A673 (cell line): ENCODE measurements around the gene SLX4IP. TPM values are rescaled to one million over a fixed set of nuclear protein-coding genes. Genes with fewer than 3 reads are reported as not detected.

ENCODE experiments used
- BruUV-seq: library from RNA; stranded (reverse); fragments of 400-500 nt; replicated peaks from 2 replicates; lab custom pipeline; 2021; lab: Mats Ljungman, UMichigan
- CTCF ChIA-PET: fragments of 300-600 bp; sonication (Branson Sonifier 250); formaldehyde crosslinking; loops from one replicate; lab custom pipeline; 2022; ENCODE audit warnings: antibody characterized with exemption; lab: Charles Lee
- POLR2A ChIA-PET: fragments of 300-600 bp; sonication (Branson Sonifier 250); formaldehyde crosslinking; loops from one replicate; lab custom pipeline; 2022; ENCODE audit warnings: antibody characterized with exemption; ENCODE audit not compliant: low non-redundant PET; lab: Charles Lee
- DNase-seq: peaks from one replicate; pipeline ENCODE4 v3.0.0-alpha.2; 2015; ENCODE audit warnings: low spot score
- H3K27ac ChIP-seq: fragments of 200-600 bp; sonication (generic); 2 replicates; pipeline ENCODE4 v1.5.1; 2016; ENCODE audit warnings: mixed run types, low read depth, mild to moderate bottlenecking, mixed read lengths, antibody characterized with exemption, low read length; ENCODE audit not compliant: poor library complexity, severe bottlenecking
- H3K27me3 ChIP-seq: fragments of 200-600 bp; sonication (generic); replicated peaks from 2 replicates; pipeline ENCODE4 v1.6.1; 2017; ENCODE audit warnings: mixed run types, low read depth, mild to moderate bottlenecking, mixed read lengths, antibody characterized with exemption, low read length; ENCODE audit not compliant: insufficient read depth, poor library complexity
- H3K36me3 ChIP-seq: fragments of 200-600 bp; sonication (generic); 2 replicates; pipeline ENCODE4 v1.6.1; 2016; ENCODE audit warnings: mixed run types, mild to moderate bottlenecking, mixed read lengths, antibody characterized with exemption, low read length; ENCODE audit not compliant: insufficient read depth, poor library complexity, severe bottlenecking
- H3K4me1 ChIP-seq: fragments of 200-600 bp; sonication (generic); 2 replicates; pipeline ENCODE4 v1.6.1; 2017; ENCODE audit warnings: mixed run types, mild to moderate bottlenecking, mixed read lengths, antibody characterized with exemption, low read length; ENCODE audit not compliant: insufficient read depth, poor library complexity, severe bottlenecking
- H3K4me3 ChIP-seq: fragments of 200-600 bp; sonication (generic); 2 replicates; pipeline ENCODE4 v1.5.1; 2016; ENCODE audit warnings: low read depth, mixed run types, mild to moderate bottlenecking, mixed read lengths, low read length; ENCODE audit not compliant: poor library complexity, severe bottlenecking
- H3K9me3 ChIP-seq: fragments of 200-600 bp; sonication (generic); 2 replicates; pipeline ENCODE4 v1.6.1; 2016; ENCODE audit warnings: mixed run types, low read depth, mild to moderate bottlenecking, mixed read lengths, antibody characterized with exemption, low read length; ENCODE audit not compliant: poor library complexity, severe bottlenecking
- EZH2 ChIP-seq: fragments of 200-600 bp; sonication (generic); IDR thresholded peaks from 2 replicates; pipeline ENCODE4 v1.6.1; 2017; ENCODE audit warnings: borderline replicate concordance, low read depth, mild to moderate bottlenecking, mixed read lengths, antibody characterized with exemption, low read length; ENCODE audit not compliant: poor library complexity, severe bottlenecking
- intact Hi-C: fragments of 100-400 bp; cut with micrococcal nuclease; formaldehyde crosslinking; loops from one replicate; pipeline ENCODE4 v1.10.0; 2022; ENCODE audit not compliant: unreplicated experiment
- total RNA-seq: library from RNA; stranded (reverse); gene quantifications from 2 replicates; pipeline ENCODE4 v1.2.3, GENCODE V29; 2021
- TF ChIP-seq, protein P1 (sequence below): fragments of 300-800, 200-600 bp; sonication (generic); conservative IDR thresholded peaks from 2 replicates; pipeline ENCODE4 v1.5.1; 2017; ENCODE audit warnings: low read depth, mild to moderate bottlenecking, antibody characterized with exemption, low read length, moderate library complexity, mixed read lengths

Gene SLX4IP
- total RNA-seq, 1 experiment from 2014 or later = 9.8 TPM

DNA sequence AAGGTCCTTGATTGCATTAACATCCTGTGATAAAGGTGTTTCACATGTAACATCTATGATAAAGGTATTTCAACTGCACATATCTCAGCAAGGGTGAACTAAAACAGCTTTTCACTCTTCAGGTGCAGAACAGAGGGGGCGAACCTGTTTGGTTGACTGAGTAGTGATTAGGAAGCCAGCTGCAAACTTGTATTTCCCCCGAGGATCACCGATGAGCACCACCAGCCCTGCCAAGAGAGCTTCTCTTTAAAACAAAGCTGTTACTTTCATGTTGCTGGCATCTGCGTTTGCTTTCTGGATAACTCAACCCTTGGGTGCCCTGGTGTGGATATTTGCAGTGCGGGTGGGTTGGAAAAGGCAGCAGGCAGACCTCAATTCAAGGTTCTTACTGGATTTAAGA is 199.1 kb downstream of the SLX4IP start:
- intact Hi-C loops = no loop called here
- TF ChIP-seq, protein P1, sequence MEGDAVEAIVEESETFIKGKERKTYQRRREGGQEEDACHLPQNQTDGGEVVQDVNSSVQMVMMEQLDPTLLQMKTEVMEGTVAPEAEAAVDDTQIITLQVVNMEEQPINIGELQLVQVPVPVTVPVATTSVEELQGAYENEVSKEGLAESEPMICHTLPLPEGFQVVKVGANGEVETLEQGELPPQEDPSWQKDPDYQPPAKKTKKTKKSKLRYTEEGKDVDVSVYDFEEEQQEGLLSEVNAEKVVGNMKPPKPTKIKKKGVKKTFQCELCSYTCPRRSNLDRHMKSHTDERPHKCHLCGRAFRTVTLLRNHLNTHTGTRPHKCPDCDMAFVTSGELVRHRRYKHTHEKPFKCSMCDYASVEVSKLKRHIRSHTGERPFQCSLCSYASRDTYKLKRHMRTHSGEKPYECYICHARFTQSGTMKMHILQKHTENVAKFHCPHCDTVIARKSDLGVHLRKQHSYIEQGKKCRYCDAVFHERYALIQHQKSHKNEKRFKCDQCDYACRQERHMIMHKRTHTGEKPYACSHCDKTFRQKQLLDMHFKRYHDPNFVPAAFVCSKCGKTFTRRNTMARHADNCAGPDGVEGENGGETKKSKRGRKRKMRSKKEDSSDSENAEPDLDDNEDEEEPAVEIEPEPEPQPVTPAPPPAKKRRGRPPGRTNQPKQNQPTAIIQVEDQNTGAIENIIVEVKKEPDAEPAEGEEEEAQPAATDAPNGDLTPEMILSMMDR = no peak
- TF ChIP-seq EZH2 = no peak
- Histone ChIP-seq H3K4me3 (no peak overlapping the region), H3K4me1 (peaks cover 26% of the 10 kb centered on the region), H3K27me3 (no peaks in the 10 kb centered on the region), H3K36me3 (peaks cover 12% of the 10 kb centered on the region), H3K9me3 (no peaks in the 10 kb centered on the region), H3K27ac (no peak overlapping the region)
- DNase-seq = no peak
- ChIA-PET CTCF (no interaction called here), POLR2A (no interaction called here)
- no TSS peak for BruUV-seq

DNA sequence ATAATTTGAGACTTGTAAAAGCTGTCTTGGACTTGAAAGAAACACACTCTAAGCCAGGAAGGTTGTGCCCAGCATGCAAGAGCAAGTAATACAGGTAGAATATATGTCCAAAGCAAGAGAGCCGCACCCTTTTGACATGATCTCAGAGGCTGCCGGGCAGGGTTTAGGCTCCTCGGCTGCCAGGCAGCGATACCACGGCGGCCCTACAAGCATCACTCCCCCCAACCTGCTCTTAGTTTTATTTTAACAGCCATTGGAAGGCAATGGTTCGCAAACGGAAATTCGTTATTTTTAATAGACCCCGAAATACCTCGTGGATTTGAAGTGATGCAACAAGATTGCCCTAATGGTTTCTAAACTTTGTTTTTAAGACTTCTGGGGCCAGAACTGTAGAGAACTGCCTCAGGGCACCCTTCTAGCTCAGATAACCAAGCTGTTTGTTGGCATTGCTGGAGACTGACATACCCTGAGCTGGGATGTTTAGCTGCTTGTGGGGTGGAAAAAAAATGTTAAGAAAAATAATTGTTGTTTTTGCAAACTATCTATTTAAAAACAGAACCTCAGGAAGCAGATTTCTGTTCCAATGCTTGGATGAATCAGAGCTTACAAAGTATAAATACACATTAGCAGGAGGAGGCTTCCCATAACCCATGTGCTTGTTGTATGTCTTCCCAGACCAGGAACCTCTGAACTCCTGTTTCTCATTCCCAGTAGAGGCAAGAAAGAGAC is 199.7 kb downstream of the SLX4IP start:
- no TSS peak for BruUV-seq
- no peaks in the 10 kb centered on the region for H3K9me3 ChIP-seq

DNA sequence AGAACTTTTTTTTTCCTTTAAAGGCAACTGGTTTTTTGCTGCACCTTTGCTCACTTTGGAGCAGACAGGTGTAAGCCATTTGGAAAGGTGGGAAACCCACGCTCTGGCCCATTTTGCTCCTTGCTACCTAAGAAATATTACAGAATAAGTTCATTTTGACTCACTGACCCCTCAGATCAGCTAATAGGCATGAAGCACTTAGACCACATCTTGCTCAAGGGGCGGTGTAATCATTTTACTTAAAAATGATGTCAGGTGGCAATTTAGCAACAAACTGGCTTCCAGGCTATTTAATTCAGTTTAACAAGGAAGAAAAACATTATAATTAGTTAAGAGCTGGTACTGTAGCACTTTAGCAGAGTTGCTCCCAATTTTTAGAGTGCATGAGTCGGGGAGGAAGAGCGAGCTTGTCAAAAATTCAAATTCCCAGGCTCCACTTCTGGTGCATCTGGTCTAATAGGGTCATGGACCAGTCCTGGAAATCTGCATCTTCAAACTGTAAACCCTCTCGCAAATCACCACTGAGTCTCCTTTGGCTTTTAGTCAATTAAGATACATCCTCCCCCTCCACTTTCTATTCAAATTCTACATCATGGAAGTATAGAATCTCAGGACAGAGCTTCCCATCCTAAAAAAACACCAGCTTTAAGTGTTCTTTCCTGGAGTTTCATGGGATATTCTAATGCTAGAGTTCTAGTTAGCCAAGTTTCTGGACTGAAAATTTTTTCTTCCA is 200.5 kb downstream of the SLX4IP start:
- ChIA-PET CTCF (no interaction called here), POLR2A (no interaction called here)
- Histone ChIP-seq H3K36me3 (peaks cover 22% of the 10 kb centered on the region), H3K27me3 (no peaks in the 10 kb centered on the region), H3K4me3 (no peak overlapping the region), H3K27ac (no peak overlapping the region), H3K9me3 (no peaks in the 10 kb centered on the region), H3K4me1 (peaks cover 37% of the 10 kb centered on the region)
- no peak for DNase-seq
- TF ChIP-seq, protein P1 = no peak
- no peak for TF ChIP-seq EZH2
- no TSS peak for BruUV-seq
- intact Hi-C loops = no loop called here

More for the DNA sequence above, 199.7 kb downstream of the SLX4IP start:
- Histone ChIP-seq H3K36me3 (peaks cover 18% of the 10 kb centered on the region), H3K27me3 (no peaks in the 10 kb centered on the region), H3K4me3 (no peak overlapping the region), H3K4me1 (peaks cover 32% of the 10 kb centered on the region), H3K27ac (no peak overlapping the region)
- ChIA-PET CTCF (no interaction called here), POLR2A (no interaction called here)
- TF ChIP-seq, protein P1 = no peak
- no peak for TF ChIP-seq EZH2
- intact Hi-C loops = no loop called here
- no peak for DNase-seq
